Germinal center (tissue), 1 donor: Measurements from ENCODE around the gene MYO5C.
"Not testable (repeated sequence)": the region's sequence is repeated elsewhere in the genome, so short reads cannot be mapped to it uniquely, and the experiment has no call there.

Experiments
- DNase-seq: peaks from one replicate; pipeline ENCODE4 v3.0.0; 2012; ENCODE audit warnings: mixed read lengths, low spot score

The MYO5C gene

GRCh38 chr15:52308446-52309153 is 13.0 kb upstream of the MYO5C start:
- DNase-seq, result peak; percentile 54

GRCh38 chr15:52307847-52308246 is 12.2 kb upstream of the MYO5C start:
- no peak for DNase-seq

- no peak for DNase-seq
Observed at GRCh38 chr15:52306270-52306669, 10.7 kb upstream of the MYO5C start.

- no peak for DNase-seq
Observed at GRCh38 chr15:52303093-52303772, 7.6 kb upstream of the MYO5C start.

GRCh38 chr15:52301265-52301847 is 5.8 kb upstream of the MYO5C start:
- no peak for DNase-seq

GRCh38 chr15:52294881-52295420 is 653 bp downstream of the MYO5C start:
- DNase-seq, result no peak

GRCh38 chr15:52292780-52293392 is 2.7 kb downstream of the MYO5C start:
- no peak for DNase-seq

- no peak for DNase-seq
Observed at GRCh38 chr15:52291204-52291603, 4.4 kb downstream of the MYO5C start.

GRCh38 chr15:52290800-52291199 is 4.8 kb downstream of the MYO5C start:
- no peak for DNase-seq

- no peak for DNase-seq
Observed at GRCh38 chr15:52290329-52290728, 5.3 kb downstream of the MYO5C start.

- DNase-seq, result no peak
Observed at GRCh38 chr15:52289629-52290081, 5.9 kb downstream of the MYO5C start.

- no peak for DNase-seq
Observed at GRCh38 chr15:52288986-52289385, 6.6 kb downstream of the MYO5C start.

- DNase-seq, result no peak
Observed at GRCh38 chr15:52288051-52288942, 7.3 kb downstream of the MYO5C start.

- no peak for DNase-seq
Observed at GRCh38 chr15:52287114-52287513, 8.5 kb downstream of the MYO5C start.

GRCh38 chr15:52285941-52286340 is 9.7 kb downstream of the MYO5C start:
- not testable (repeated sequence) for DNase-seq

GRCh38 chr15:52284164-52284563 is 11.4 kb downstream of the MYO5C start:
- no peak for DNase-seq

- DNase-seq, result no peak
Observed at GRCh38 chr15:52283281-52283680, 12.3 kb downstream of the MYO5C start.

- no peak for DNase-seq
Observed at GRCh38 chr15:52282418-52282817, 13.2 kb downstream of the MYO5C start.

- no peak for DNase-seq
Observed at GRCh38 chr15:52281085-52282035, 14.2 kb downstream of the MYO5C start.

GRCh38 chr15:52280326-52281084 is 15.1 kb downstream of the MYO5C start:
- no peak for DNase-seq
